Large intestine (tissue), 3 donors: Measurements from ENCODE around the gene DMRT1. TPM values are rescaled to one million over a fixed set of nuclear protein-coding genes. Genes with fewer than 3 reads are reported as not detected.
"Not testable (repeated sequence)": the region's sequence is repeated elsewhere in the genome, so short reads cannot be mapped to it uniquely, and the experiment has no call there.

ENCODE experiments used
- DNase-seq, 2 donors: peaks; one replicate each; pipeline versions ENCODE4 v3.0.0 to v3.0.0-alpha.2; 2013
- H3K27ac ChIP-seq: one replicate; pipeline ENCODE4 v1.5.1; 2013; ENCODE audit warnings: low read length
- H3K27me3 ChIP-seq: 2 replicates; pipeline ENCODE4 v1.6.1; 2013; ENCODE audit warnings: low read length; ENCODE audit not compliant: control insufficient read depth, insufficient read depth
- H3K36me3 ChIP-seq: 2 replicates; pipeline ENCODE4 v1.6.1; 2013; ENCODE audit warnings: low read length; ENCODE audit not compliant: control insufficient read depth, insufficient read depth
- H3K4me1 ChIP-seq: one replicate; pipeline ENCODE4 v1.6.1; 2013; ENCODE audit warnings: low read length; ENCODE audit not compliant: control insufficient read depth, insufficient read depth
- H3K4me3 ChIP-seq: one replicate; pipeline ENCODE4 v1.5.1; 2013; ENCODE audit warnings: low read length
- H3K9me3 ChIP-seq: one replicate; pipeline ENCODE4 v1.6.1; 2013; ENCODE audit warnings: mild to moderate bottlenecking, low read depth, low read length, moderate library complexity; ENCODE audit not compliant: control insufficient read depth
- WGBS: methylation state at CpG from one replicate; pipeline ENCODE4 v1.1.5; 2013; ENCODE audit warnings: low lambda C conversion rate; ENCODE audit not compliant: insufficient coverage; 5-methylcytosine and 5-hydroxymethylcytosine counted together
- polyA plus RNA-seq: library from polyadenylated mRNA; unstranded; fragments of 120-200 nt; gene quantifications from one replicate; pipeline ENCODE4 v1.2.1, GENCODE V29; 2013

The DMRT1 gene
- polyA plus RNA-seq, 1 donor = not detected

GRCh38 chr9:995781-996180 is 154.3 kb downstream of the DMRT1 start:
- Histone ChIP-seq H3K4me1 (no peaks in the 10 kb centered on the region), H3K27ac (no peak overlapping the region), H3K27me3 (peaks cover 4% of the 10 kb centered on the region), H3K9me3 (peaks cover 4% of the 10 kb centered on the region), H3K36me3 (no peaks in the 10 kb centered on the region), H3K4me3 (no peak overlapping the region)
- no peak for DNase-seq
- no CpG with 5 or more reads among the region's 3 CpGs for whole genome bisulfite sequencing

GRCh38 chr9:998299-999110 is 157.0 kb downstream of the DMRT1 start:
- no CpG with 5 or more reads among the region's 55 CpGs for WGBS
- H3K4me1 ChIP-seq, H3K9me3 ChIP-seq, DNase-seq, H3K27me3 ChIP-seq, H3K36me3 ChIP-seq, H3K27ac ChIP-seq, H3K4me3 ChIP-seq: not testable (repeated sequence)

- H3K4me3 ChIP-seq = no peak overlapping the region
- WGBS = no CpG with 5 or more reads among the region's 4 CpGs
- no peak overlapping the region for H3K27ac ChIP-seq
- no peak for DNase-seq
- no peaks in the 10 kb centered on the region for H3K4me1 ChIP-seq
- peaks cover 3% of the 10 kb centered on the region for H3K27me3 ChIP-seq
- H3K36me3 ChIP-seq = no peaks in the 10 kb centered on the region
- H3K9me3 ChIP-seq = peaks cover 4% of the 10 kb centered on the region
These were observed 160.3 kb downstream of the DMRT1 start for GRCh38 chr9:1001838-1002237.

GRCh38 chr9:1002678-1003077 is 161.2 kb downstream of the DMRT1 start:
- H3K27me3 ChIP-seq = peaks cover 7% of the 10 kb centered on the region
- H3K4me3 ChIP-seq = no peak overlapping the region
- no peaks in the 10 kb centered on the region for H3K36me3 ChIP-seq
- no peak for DNase-seq
- WGBS = no CpG with 5 or more reads among the region's 2 CpGs
- H3K4me1 ChIP-seq = no peaks in the 10 kb centered on the region
- no peak overlapping the region for H3K27ac ChIP-seq
- H3K9me3 ChIP-seq = peaks cover 4% of the 10 kb centered on the region

GRCh38 chr9:1005043-1005667 is 163.7 kb downstream of the DMRT1 start:
- Histone ChIP-seq H3K9me3 (no peaks in the 10 kb centered on the region), H3K36me3 (no peaks in the 10 kb centered on the region), H3K27ac (no peak overlapping the region), H3K4me1 (no peaks in the 10 kb centered on the region), H3K4me3 (no peak overlapping the region), H3K27me3 (peaks cover 17% of the 10 kb centered on the region)
- DNase-seq = peak; percentile 27 to 28
- WGBS = no CpG with 5 or more reads among the region's 10 CpGs

GRCh38 chr9:1007312-1007711 is 165.8 kb downstream of the DMRT1 start:
- H3K36me3 ChIP-seq = no peaks in the 10 kb centered on the region
- H3K4me1 ChIP-seq = no peaks in the 10 kb centered on the region
- DNase-seq = no peak
- no peak overlapping the region for H3K27ac ChIP-seq
- WGBS = no CpG with 5 or more reads among the region's 3 CpGs
- H3K9me3 ChIP-seq = no peaks in the 10 kb centered on the region
- peaks cover 14% of the 10 kb centered on the region for H3K27me3 ChIP-seq
- H3K4me3 ChIP-seq = no peak overlapping the region

GRCh38 chr9:1008216-1008615 is 166.7 kb downstream of the DMRT1 start:
- no CpG with 5 or more reads among the region's 3 CpGs for WGBS
- DNase-seq = no peak
- Histone ChIP-seq H3K9me3 (no peaks in the 10 kb centered on the region), H3K4me1 (no peaks in the 10 kb centered on the region), H3K27ac (no peak overlapping the region), H3K36me3 (no peaks in the 10 kb centered on the region), H3K4me3 (no peak overlapping the region), H3K27me3 (peaks cover 14% of the 10 kb centered on the region)

- Histone ChIP-seq H3K4me1 (no peaks in the 10 kb centered on the region), H3K4me3 (no peak overlapping the region), H3K36me3 (no peaks in the 10 kb centered on the region), H3K27ac (no peak overlapping the region), H3K9me3 (no peaks in the 10 kb centered on the region), H3K27me3 (peaks cover 14% of the 10 kb centered on the region)
- WGBS = no CpG with 5 or more reads among the region's 14 CpGs
- DNase-seq = peak; percentile 45 to 46
These were observed 167.7 kb downstream of the DMRT1 start for GRCh38 chr9:1009101-1009707.

- Histone ChIP-seq H3K4me3 (no peak overlapping the region), H3K27ac (no peak overlapping the region), H3K9me3 (no peaks in the 10 kb centered on the region), H3K4me1 (no peaks in the 10 kb centered on the region), H3K27me3 (peaks cover 11% of the 10 kb centered on the region), H3K36me3 (no peaks in the 10 kb centered on the region)
- no CpG with 5 or more reads among the region's 5 CpGs for WGBS
- no peak for DNase-seq
These were observed 171.5 kb downstream of the DMRT1 start for GRCh38 chr9:1013021-1013420.

- no peaks in the 10 kb centered on the region for H3K4me1 ChIP-seq
- peaks cover 8% of the 10 kb centered on the region for H3K27me3 ChIP-seq
- no peaks in the 10 kb centered on the region for H3K36me3 ChIP-seq
- no peak for DNase-seq
- no peak overlapping the region for H3K4me3 ChIP-seq
- WGBS = 81% methylated on average over 3 of the region's 4 CpGs
- H3K27ac ChIP-seq = no peak overlapping the region
- H3K9me3 ChIP-seq = no peaks in the 10 kb centered on the region
These were observed 172.7 kb downstream of the DMRT1 start for GRCh38 chr9:1014225-1014624.
